Common myeloid progenitor, CD34-positive (primary cell): Measurements from ENCODE around the gene GCNT2.

Source experiments
- CTCF ChIA-PET: fragments of 350-600 bp; sonication (Branson Sonifier 250); formaldehyde crosslinking; loops from one replicate; lab custom pipeline; 2021; ENCODE audit warnings: antibody characterized with exemption; lab: Charles Lee
- POLR2A ChIA-PET: fragments of 350-600 bp; sonication (Branson Sonifier 250); formaldehyde crosslinking; loops from one replicate; lab custom pipeline; 2021; ENCODE audit warnings: antibody characterized with exemption; lab: Charles Lee
- DNase-seq, 3 donors: peaks; one replicate each; pipeline versions ENCODE4 v3.0.0 to v3.0.0-alpha.2; 2013
- H3K27ac ChIP-seq, 2 experiments: 1 replicate in 1 of 2; 2 replicates in 1 of 2; pipeline ENCODE4 v1.7.0; 2013; ENCODE audit warnings: inconsistent platforms in 2 of 2, low read length in 2 of 2, mild to moderate bottlenecking in 2 of 2, low read depth in 1 of 2, moderate library complexity in 1 of 2; ENCODE audit not compliant: severe bottlenecking in 2 of 2, insufficient read depth in 1 of 2, poor library complexity in 1 of 2
- H3K27me3 ChIP-seq, 5 experiments: replicated peaks in 2 of 5; 1 replicate in 3 of 5; 2 replicates in 2 of 5; pipeline versions ENCODE4 v1.6.1 to v1.7.0; 2013; ENCODE audit warnings: low read length in 4 of 5, mild to moderate bottlenecking in 2 of 5, moderate library complexity in 2 of 5, inconsistent platforms in 1 of 5; ENCODE audit not compliant: insufficient read depth in 5 of 5, control insufficient read depth in 4 of 5
- H3K36me3 ChIP-seq, 4 experiments: 1 replicate in 2 of 4; 2 replicates in 2 of 4; pipeline versions ENCODE4 v1.6.1 to v1.7.0; 2013; ENCODE audit warnings: low read length in 3 of 4, control low read depth in 1 of 4, mild to moderate bottlenecking in 1 of 4; ENCODE audit not compliant: control insufficient read depth in 4 of 4, insufficient read depth in 4 of 4
- H3K4me1 ChIP-seq, 4 experiments: 1 replicate in 3 of 4; 2 replicates in 1 of 4; pipeline versions ENCODE4 v1.6.1 to v1.7.1; 2013; ENCODE audit warnings: low read length in 3 of 4, mild to moderate bottlenecking in 3 of 4, control low read depth in 1 of 4, inconsistent platforms in 1 of 4, moderate library complexity in 1 of 4; ENCODE audit not compliant: control insufficient read depth in 4 of 4, insufficient read depth in 4 of 4; ENCODE audit errors: control extremely low read depth in 1 of 4
- H3K4me3 ChIP-seq, 7 experiments: 1 replicate in 4 of 7; 2 replicates in 3 of 7; pipeline versions ENCODE4 v1.5.1 to v1.7.0; 2013; ENCODE audit warnings: mild to moderate bottlenecking in 7 of 7, low read length in 6 of 7, moderate library complexity in 6 of 7, inconsistent platforms in 2 of 7, low read depth in 2 of 7, control low read depth in 1 of 7; ENCODE audit not compliant: insufficient read depth in 4 of 7, control insufficient read depth in 1 of 7; ENCODE audit errors: extremely low read depth in 1 of 7
- H3K9me3 ChIP-seq, 5 experiments: 1 replicate in 4 of 5; 2 replicates in 1 of 5; pipeline versions ENCODE4 v1.6.1 to v1.7.1; 2013; ENCODE audit warnings: low read length in 4 of 5, mild to moderate bottlenecking in 2 of 5, inconsistent platforms in 1 of 5, low read depth in 1 of 5, moderate library complexity in 1 of 5; ENCODE audit not compliant: control insufficient read depth in 4 of 5, insufficient read depth in 2 of 5; ENCODE audit errors: control extremely low read depth in 1 of 5
- WGBS: methylation state at CpG from one replicate; pipeline ENCODE4 v1.1.5; 2013; ENCODE audit not compliant: insufficient coverage; 5-methylcytosine and 5-hydroxymethylcytosine counted together

Gene GCNT2

GRCh38 chr6:10588562-10589428 is 67.6 kb downstream of the GCNT2 start:
- peak in 1 of 3 donors; percentile 31 for DNase-seq
- POLR2A ChIA-PET: no interaction called here
- Histone ChIP-seq H3K27ac (no peak overlapping the region), H3K9me3 (no peaks in the 10 kb centered on the region), H3K4me1 (peaks cover 0 to 19% (median 14%) of the 10 kb centered on the region in 4 experiments), H3K4me3 (no peak overlapping the region), H3K36me3 (peaks cover 0 to 17% (median 1%) of the 10 kb centered on the region in 4 experiments), H3K27me3 (no peaks in the 10 kb centered on the region)
- CTCF ChIA-PET: interaction anchor here (1.8 kb wide), 1 partner anchor 11 kb away, joined by 7 read pairs; no protein-coding TSS in a partner anchor
- 73% methylated on average over 4 of the region's 7 CpGs for WGBS

GRCh38 chr6:10589429-10589727 is 68.2 kb downstream of the GCNT2 start:
- Histone ChIP-seq H3K4me3 (no peak overlapping the region), H3K9me3 (no peaks in the 10 kb centered on the region), H3K27ac (no peak overlapping the region), H3K4me1 (peaks cover 0 to 16% (median 14%) of the 10 kb centered on the region in 4 experiments), H3K36me3 (peaks cover 0 to 17% (median 1%) of the 10 kb centered on the region in 4 experiments), H3K27me3 (no peaks in the 10 kb centered on the region)
- WGBS: 100% methylated on average over 1 of the region's 2 CpGs
- POLR2A ChIA-PET: no interaction called here
- CTCF ChIA-PET: no interaction called here
- no peak for DNase-seq

- DNase-seq: no peak
- Histone ChIP-seq H3K36me3 (peaks cover 0 to 17% (median 1%) of the 10 kb centered on the region in 4 experiments), H3K9me3 (no peaks in the 10 kb centered on the region), H3K4me3 (no peak overlapping the region), H3K27ac (no peak overlapping the region), H3K27me3 (no peaks in the 10 kb centered on the region), H3K4me1 (peaks cover 0 to 18% (median 14%) of the 10 kb centered on the region in 4 experiments)
- 94% methylated on average over 2 of the region's 3 CpGs for WGBS
- ChIA-PET POLR2A (no interaction called here), CTCF (no interaction called here)
Measured at GRCh38 chr6:10589983-10590382, 68.8 kb downstream of the GCNT2 start.

GRCh38 chr6:10591422-10592160 is 70.4 kb downstream of the GCNT2 start:
- no peaks in the 10 kb centered on the region for H3K27me3 ChIP-seq
- H3K36me3 ChIP-seq: peaks cover 0 to 8% (median 0%) of the 10 kb centered on the region in 4 experiments
- POLR2A ChIA-PET: no interaction called here
- WGBS: 99% methylated on average over 12 of the region's 14 CpGs
- CTCF ChIA-PET: no interaction called here
- H3K4me1 ChIP-seq: peaks cover 0 to 26% (median 19%) of the 10 kb centered on the region in 4 experiments
- H3K9me3 ChIP-seq: no peaks in the 10 kb centered on the region
- DNase-seq: no peak
- H3K4me3 ChIP-seq: no peak overlapping the region
- H3K27ac ChIP-seq: no peak overlapping the region

- H3K27me3 ChIP-seq: no peaks in the 10 kb centered on the region
- no peak overlapping the region for H3K4me3 ChIP-seq
- peak in 2 of 3 donors; percentile 64 to 74 for DNase-seq
- peak overlapping the region in 1 of 2 experiments; percentile 17 for H3K27ac ChIP-seq
- CTCF ChIA-PET: interaction anchor here (1.1 to 1.2 kb wide), 2 partner anchors 9 to 50 kb away, joined by 3 read pairs; no protein-coding TSS in a partner anchor
- H3K36me3 ChIP-seq: peaks cover 0 to 8% (median 0%) of the 10 kb centered on the region in 4 experiments
- 74% methylated on average over 5 of the region's 11 CpGs for WGBS
- peaks cover 6 to 46% (median 27%) of the 10 kb centered on the region in 4 experiments for H3K4me1 ChIP-seq
- POLR2A ChIA-PET: no interaction called here
- H3K9me3 ChIP-seq: no peaks in the 10 kb centered on the region
Measured at GRCh38 chr6:10595731-10596664, 74.8 kb downstream of the GCNT2 start.

- Histone ChIP-seq H3K4me3 (no peak overlapping the region), H3K36me3 (peaks cover 0 to 3% (median 0%) of the 10 kb centered on the region in 4 experiments), H3K27ac (peak overlapping the region in 1 of 2 experiments; percentile 60), H3K4me1 (peaks cover 6 to 46% (median 27%) of the 10 kb centered on the region in 4 experiments), H3K9me3 (no peaks in the 10 kb centered on the region), H3K27me3 (no peaks in the 10 kb centered on the region)
- ChIA-PET CTCF (no interaction called here), POLR2A (no interaction called here)
- WGBS: no CpG with 5 or more reads among the region's 5 CpGs
- no peak for DNase-seq
Measured at GRCh38 chr6:10597499-10598001, 76.4 kb downstream of the GCNT2 start.
